ENCODE results near the gene NT5DC1. TPM values are rescaled to one million over a fixed set of nuclear protein-coding genes. Genes with fewer than 3 reads are reported as not detected.

The NT5DC1 gene
- 10 to 100 TPM in 3 of 4 donors, 1 to 10 TPM in 1; 7.0 to 15.4 (median 12.0) TPM for total RNA-seq

- Histone ChIP-seq H3K36me3 (no peaks in the 10 kb centered on the region), H3K9me3 (no peaks in the 10 kb centered on the region), H3K27me3 (no peaks in the 10 kb centered on the region), H3K4me3 (peak within 1 kb of the TSS; percentile 60 to 85 (median 72)), H3K27ac (peak within 1 kb of the TSS; percentile 86 to 96 (median 90)), H3K4me1 (peaks cover 41 to 48% of the 10 kb centered on the region in 2 donors)
- TF ChIP-seq POLR2A (IDR thresholded peaks at IDR 0.05) (peak; percentile 47 to 64), CTCF (IDR thresholded peaks at IDR 0.05 in 4 of 5, conservative IDR thresholded peaks at IDR 0.05 in 1 of 5) (peak; percentile 35 to 60 (median 50))
- in situ Hi-C loops (cut with MboI; ENCODE audit: low sequenced_read_pairs in 4 of 4) (no loop called here), intact Hi-C loops (cut with DNase I; ENCODE audit: low total_unique reads) (loop anchor here (1.0 to 5.0 kb wide), 3 partner anchors 43 to 179 kb away; partner anchors contain the start of gene TSPYL1)
- peak; percentile 69 to 77 for DNase-seq
- ATAC-seq: peak; percentile 93 to 94
These were observed at the start of gene NT5DC1 for GRCh38 chr6:116100419-116101301. TSS of gene NT5DC1 (plus strand) at chr6:116100853. CDS start at chr6:116100931, 78 bp downstream.

DNA sequence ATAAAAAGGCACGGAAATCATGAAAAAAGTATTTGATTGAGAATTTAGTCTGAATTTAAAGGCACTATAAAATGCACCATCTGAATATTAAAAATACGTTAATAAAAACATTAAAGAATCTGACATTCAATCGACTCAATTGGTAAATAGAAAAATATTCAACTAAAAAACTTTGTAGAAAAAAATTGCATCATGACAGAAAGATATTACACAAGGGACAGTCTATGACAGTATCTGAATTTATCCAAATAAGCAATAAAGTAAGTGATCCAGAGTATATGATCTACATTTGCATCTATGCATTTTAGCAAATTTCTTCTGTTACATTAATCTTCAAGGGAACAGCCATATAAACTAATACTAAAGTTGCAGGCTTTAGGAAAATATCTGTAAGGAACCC is 49.4 kb upstream of the NT5DC1 start:
- Histone ChIP-seq H3K4me3 (no peak overlapping the region), H3K27me3 (no peaks in the 10 kb centered on the region), H3K4me1 (peaks cover 6 to 18% of the 10 kb centered on the region in 2 donors), H3K9me3 (no peaks in the 10 kb centered on the region), H3K36me3 (no peaks in the 10 kb centered on the region), H3K27ac (no peak overlapping the region)
- ATAC-seq (no peak), DNase-seq (no peak)
- intact Hi-C loops (cut with DNase I; ENCODE audit: low total_unique reads): no loop called here
- no peak for TF ChIP-seq POLR2A (IDR thresholded peaks at IDR 0.05)
- in situ Hi-C loops (cut with MboI; ENCODE audit: low sequenced_read_pairs in 4 of 4): no loop called here

DNA sequence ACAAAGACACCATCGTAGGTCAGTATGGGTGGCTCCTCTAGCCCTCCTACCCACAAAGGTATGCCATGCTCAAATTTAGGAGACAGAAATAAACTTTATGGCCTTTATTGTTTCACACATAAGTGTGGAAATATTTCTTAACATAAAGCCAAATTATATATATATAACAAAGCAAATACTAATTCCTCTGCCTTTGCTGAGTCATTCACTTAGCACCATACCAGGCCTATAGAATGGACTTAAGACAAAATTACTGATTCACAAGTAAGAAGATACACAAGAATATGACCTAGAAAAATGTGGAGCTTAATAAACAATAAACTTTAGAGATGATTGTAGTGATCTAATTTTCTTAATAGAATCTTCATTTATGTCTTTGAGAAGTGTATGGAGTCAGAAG is 45.1 kb upstream of the NT5DC1 start:
- Histone ChIP-seq H3K27ac (peak overlapping the region; percentile 32 to 72 (median 59)), H3K4me3 (peak overlapping the region; percentile 14 to 33 (median 24)), H3K27me3 (no peaks in the 10 kb centered on the region), H3K9me3 (no peaks in the 10 kb centered on the region), H3K4me1 (peaks cover 6 to 30% of the 10 kb centered on the region in 2 donors), H3K36me3 (no peaks in the 10 kb centered on the region)
- TF ChIP-seq CTCF (IDR thresholded peaks at IDR 0.05 in 4 of 5, conservative IDR thresholded peaks at IDR 0.05 in 1 of 5): no peak
- in situ Hi-C loops (cut with MboI; ENCODE audit: low sequenced_read_pairs in 4 of 4) (no loop called here), intact Hi-C loops (cut with DNase I; ENCODE audit: low total_unique reads) (loop anchor here (5.0 kb wide), 1 partner anchor 47 kb away; the partner anchor contains the start of gene NT5DC1)
- ATAC-seq (no peak), DNase-seq (no peak)

DNA sequence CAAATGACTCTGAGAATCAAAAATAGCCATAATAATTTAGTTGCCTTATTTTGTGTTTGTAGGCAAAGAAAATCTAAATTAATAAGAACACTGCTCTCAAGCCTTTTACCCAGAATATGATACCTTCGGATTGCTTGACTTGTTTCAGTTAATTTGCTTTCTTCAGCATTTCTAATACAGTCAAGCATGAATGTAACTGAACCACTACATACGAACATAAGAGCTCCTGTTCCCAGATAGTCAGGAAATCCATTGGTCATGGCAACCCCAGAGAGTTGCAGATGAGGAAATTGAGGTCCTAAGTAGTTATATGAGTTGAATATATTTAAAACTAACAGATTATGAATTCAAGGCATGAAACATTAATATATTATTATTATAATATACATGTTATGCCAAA is 42.9 kb upstream of the NT5DC1 start:
- no peak for ATAC-seq
- Histone ChIP-seq H3K27ac (peak overlapping the region; percentile 14 to 72 (median 44)), H3K4me3 (peak overlapping the region in 3 of 4 donors; percentile 2 to 30 (median 21)), H3K4me1 (peaks cover 18 to 40% of the 10 kb centered on the region in 2 donors), H3K9me3 (no peaks in the 10 kb centered on the region), H3K36me3 (no peaks in the 10 kb centered on the region), H3K27me3 (no peaks in the 10 kb centered on the region)
- in situ Hi-C loops (cut with MboI; ENCODE audit: low sequenced_read_pairs in 4 of 4) (no loop called here), intact Hi-C loops (cut with DNase I; ENCODE audit: low total_unique reads) (loop anchor here (5.0 kb wide), 1 partner anchor 45 kb away; the partner anchor contains the start of gene NT5DC1)
- DNase-seq: no peak
- TF ChIP-seq CTCF (IDR thresholded peaks at IDR 0.05 in 4 of 5, conservative IDR thresholded peaks at IDR 0.05 in 1 of 5): no peak
